ENCODE results near the gene PCYOX1L. TPM values are rescaled to one million over a fixed set of nuclear protein-coding genes. Genes with fewer than 3 reads are reported as not detected.

PCYOX1L gene
- total and polyA plus RNA-seq, 2 of the 8 experiments (the other 6 are each of a cell fraction or from before 2014, with no cell fraction given): 6.8 to 17.2 TPM

DNA sequence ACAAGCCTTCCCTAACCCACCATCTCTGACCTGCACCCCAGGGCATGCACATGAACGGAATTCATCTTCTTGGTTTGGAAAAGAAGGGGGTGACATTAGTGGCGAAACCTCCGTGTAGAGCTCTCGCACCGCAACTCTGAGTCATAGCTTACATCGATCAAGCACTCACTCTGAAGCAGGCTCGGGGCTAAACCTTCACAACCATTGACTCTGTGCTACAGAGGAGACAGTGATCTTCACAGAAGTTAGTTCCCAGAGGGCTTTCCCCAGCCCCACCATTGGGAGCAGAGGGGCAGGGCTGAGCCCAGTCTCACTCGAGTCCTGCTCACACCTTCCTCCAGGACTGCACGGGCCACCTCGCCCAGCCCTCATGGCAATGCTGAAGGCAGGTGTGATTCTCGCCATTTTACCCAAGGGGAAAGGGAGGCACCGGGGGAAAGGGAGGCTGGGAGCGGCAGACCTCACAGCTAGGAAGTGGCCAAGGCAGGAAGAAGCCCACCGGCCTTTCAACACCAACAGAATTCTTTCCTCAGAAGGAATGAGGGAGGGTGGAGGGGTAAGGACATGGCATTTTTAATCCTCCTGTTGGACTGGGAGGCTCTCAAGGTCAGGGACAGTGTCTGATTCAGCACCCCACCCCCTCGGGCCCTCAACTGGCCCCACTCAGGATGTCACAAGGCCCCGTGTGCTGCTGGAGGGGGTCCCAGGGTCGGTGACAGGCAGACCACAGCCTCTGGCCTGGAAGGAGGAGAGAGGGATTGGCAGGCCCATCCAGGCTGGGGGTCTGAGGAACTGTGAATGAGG, 47.1 kb downstream of the PCYOX1L start (continued):
- TF ChIP-seq E2F6 (IDR thresholded peaks at IDR 0.05) (no peak), MAX (IDR thresholded peaks at IDR 0.05) (no peak), TAF7 (optimal IDR thresholded peaks at IDR 0.05; ENCODE audit: borderline replicate concordance, low read depth, low read length) (no peak), ATF3 (IDR thresholded peaks at IDR 0.05; ENCODE audit: insufficient read depth, low read depth, low read length) (no peak), RXRA (IDR thresholded peaks at IDR 0.05; ENCODE audit: insufficient read depth, low read depth, low read length) (no peak), BACH1 (IDR thresholded peaks at IDR 0.05; ENCODE audit: low read length) (no peak), RBBP5 (IDR thresholded peaks at IDR 0.05; ENCODE audit: borderline replicate concordance, low read depth, low read length) (no peak), NRF1 (IDR thresholded peaks at IDR 0.05; ENCODE audit: low read depth, low read length) (no peak)
